ENCODE results near the gene STEAP1B. TPM values are rescaled to one million over a fixed set of nuclear protein-coding genes. Genes with fewer than 3 reads are reported as not detected.

STEAP1B gene
- total and polyA plus RNA-seq, 4 donors, result 0.06 to 0.28 (median 0.08) TPM; not detected in 1

- Histone ChIP-seq H3K27me3 (ENCODE audit: control insufficient read depth in 4 of 4, insufficient read depth in 4 of 4, low read length in 3 of 4) (peaks cover 0 to 3% (median 0%) of the 10 kb centered on the region in 4 donors), H3K36me3 (ENCODE audit: control insufficient read depth in 4 of 4, insufficient read depth in 3 of 4, low read depth in 1 of 4, low read length in 3 of 4) (no peaks in the 10 kb centered on the region), H3K9ac (ENCODE audit: low read depth in 1 of 2, low read length in 2 of 2) (no peak overlapping the region), H3K9me3 (ENCODE audit: control insufficient read depth in 4 of 4, low read length in 3 of 4) (no peaks in the 10 kb centered on the region), H3K27ac (ENCODE audit: low read depth in 1 of 2, low read length in 2 of 2) (no peak overlapping the region), H3K4me1 (ENCODE audit: control insufficient read depth in 4 of 4, insufficient read depth in 4 of 4, low read length in 3 of 4) (no peaks in the 10 kb centered on the region), H3K4me3 (ENCODE audit: low read depth in 1 of 3, low read length in 3 of 3) (no peak overlapping the region)
- 59% methylated on average over 1 of the region's 1 CpG for WGBS
- TF ChIP-seq SP1 (IDR thresholded peaks at IDR 0.05), result no peak
- no peak for TF ChIP-seq CTCF (IDR thresholded peaks at IDR 0.05; ENCODE audit: low read depth, low read length, missing input control)
- no peak for TF ChIP-seq HNF4A (conservative IDR thresholded peaks at IDR 0.05)
- no peak for TF ChIP-seq YY1 (IDR thresholded peaks at IDR 0.05)
- TF ChIP-seq, protein P1, sequence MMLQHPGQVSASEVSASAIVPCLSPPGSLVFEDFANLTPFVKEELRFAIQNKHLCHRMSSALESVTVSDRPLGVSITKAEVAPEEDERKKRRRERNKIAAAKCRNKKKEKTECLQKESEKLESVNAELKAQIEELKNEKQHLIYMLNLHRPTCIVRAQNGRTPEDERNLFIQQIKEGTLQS (IDR thresholded peaks at IDR 0.05), result no peak
- TF ChIP-seq, protein P2, sequence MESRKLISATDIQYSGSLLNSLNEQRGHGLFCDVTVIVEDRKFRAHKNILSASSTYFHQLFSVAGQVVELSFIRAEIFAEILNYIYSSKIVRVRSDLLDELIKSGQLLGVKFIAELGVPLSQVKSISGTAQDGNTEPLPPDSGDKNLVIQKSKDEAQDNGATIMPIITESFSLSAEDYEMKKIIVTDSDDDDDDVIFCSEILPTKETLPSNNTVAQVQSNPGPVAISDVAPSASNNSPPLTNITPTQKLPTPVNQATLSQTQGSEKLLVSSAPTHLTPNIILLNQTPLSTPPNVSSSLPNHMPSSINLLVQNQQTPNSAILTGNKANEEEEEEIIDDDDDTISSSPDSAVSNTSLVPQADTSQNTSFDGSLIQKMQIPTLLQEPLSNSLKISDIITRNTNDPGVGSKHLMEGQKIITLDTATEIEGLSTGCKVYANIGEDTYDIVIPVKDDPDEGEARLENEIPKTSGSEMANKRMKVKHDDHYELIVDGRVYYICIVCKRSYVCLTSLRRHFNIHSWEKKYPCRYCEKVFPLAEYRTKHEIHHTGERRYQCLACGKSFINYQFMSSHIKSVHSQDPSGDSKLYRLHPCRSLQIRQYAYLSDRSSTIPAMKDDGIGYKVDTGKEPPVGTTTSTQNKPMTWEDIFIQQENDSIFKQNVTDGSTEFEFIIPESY (IDR thresholded peaks at IDR 0.05), result no peak
- TF ChIP-seq GABPA (IDR thresholded peaks at IDR 0.05 in 1 of 2, conservative IDR thresholded peaks at IDR 0.05 in 1 of 2), result no peak
- TF ChIP-seq HNF4G (IDR thresholded peaks at IDR 0.05), result no peak
- TF ChIP-seq FOXA2 (IDR thresholded peaks at IDR 0.05), result no peak
- TF ChIP-seq NR2F2 (IDR thresholded peaks at IDR 0.05), result no peak
- TF ChIP-seq TAF1 (conservative IDR thresholded peaks at IDR 0.05), result no peak
- TF ChIP-seq EGR1 (IDR thresholded peaks at IDR 0.05; ENCODE audit: low read depth in 2 of 2), result no peak
- DNase-seq (ENCODE audit: low spot score), result no peak
Measured at GRCh38 chr7:22390516-22390915, 109.5 kb downstream of the STEAP1B start.

DNA sequence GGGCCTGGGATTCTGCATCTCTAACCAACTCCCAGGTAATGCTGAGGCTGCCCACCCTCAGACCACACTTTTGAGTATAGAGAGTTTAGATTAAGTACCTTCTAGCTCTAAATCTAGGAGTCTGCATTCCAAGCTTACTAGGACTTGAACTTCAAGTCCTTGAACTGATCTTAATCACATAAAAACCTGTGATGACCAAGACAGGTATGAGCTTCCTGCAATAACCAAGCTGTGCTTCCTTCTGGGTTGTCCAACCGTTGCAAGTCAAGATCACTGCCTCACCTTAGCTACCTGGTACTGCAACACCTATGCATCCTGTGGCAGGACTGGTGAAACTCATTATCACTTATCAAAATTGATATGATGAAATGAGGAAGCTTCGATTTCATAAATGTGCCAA, 110.1 kb downstream of the STEAP1B start:
- DNase-seq (ENCODE audit: low spot score), result no peak
- H3K27ac ChIP-seq (ENCODE audit: low read depth in 1 of 2, low read length in 2 of 2), result no peak overlapping the region
- H3K27me3 ChIP-seq (ENCODE audit: control insufficient read depth in 4 of 4, insufficient read depth in 4 of 4, low read length in 3 of 4), result peaks cover 0 to 2% (median 0%) of the 10 kb centered on the region in 4 donors
- 95% methylated on average over 2 of the region's 2 CpGs for WGBS
- H3K9ac ChIP-seq (ENCODE audit: low read depth in 1 of 2, low read length in 2 of 2), result no peak overlapping the region
- H3K4me1 ChIP-seq (ENCODE audit: control insufficient read depth in 4 of 4, insufficient read depth in 4 of 4, low read length in 3 of 4), result no peaks in the 10 kb centered on the region
- TF ChIP-seq, protein P1 (IDR thresholded peaks at IDR 0.05), result no peak
- TF ChIP-seq SP1 (IDR thresholded peaks at IDR 0.05), result no peak
- H3K36me3 ChIP-seq (ENCODE audit: control insufficient read depth in 4 of 4, insufficient read depth in 3 of 4, low read depth in 1 of 4, low read length in 3 of 4), result no peaks in the 10 kb centered on the region
- H3K9me3 ChIP-seq (ENCODE audit: control insufficient read depth in 4 of 4, low read length in 3 of 4), result no peaks in the 10 kb centered on the region
- H3K4me3 ChIP-seq (ENCODE audit: low read depth in 1 of 3, low read length in 3 of 3), result no peak overlapping the region

GRCh38 chr7:22387583-22387982, 112.4 kb downstream of the STEAP1B start:
- no peaks in the 10 kb centered on the region for H3K4me1 ChIP-seq (ENCODE audit: control insufficient read depth in 4 of 4, insufficient read depth in 4 of 4, low read length in 3 of 4)
- WGBS, result 79% methylated on average over 4 of the region's 4 CpGs
- no peaks in the 10 kb centered on the region for H3K9me3 ChIP-seq (ENCODE audit: control insufficient read depth in 4 of 4, low read length in 3 of 4)
- no peak overlapping the region for H3K4me3 ChIP-seq (ENCODE audit: low read depth in 1 of 3, low read length in 3 of 3)
- no peak for DNase-seq (ENCODE audit: low spot score)
- H3K36me3 ChIP-seq (ENCODE audit: control insufficient read depth in 4 of 4, insufficient read depth in 3 of 4, low read depth in 1 of 4, low read length in 3 of 4), result no peaks in the 10 kb centered on the region
- TF ChIP-seq FOXA2 (IDR thresholded peaks at IDR 0.05) (no peak), EGR1 (IDR thresholded peaks at IDR 0.05; ENCODE audit: low read depth in 2 of 2) (no peak), JUND (IDR thresholded peaks at IDR 0.05) (no peak), RXRA (IDR thresholded peaks at IDR 0.05) (no peak), GABPA (IDR thresholded peaks at IDR 0.05 in 1 of 2, conservative IDR thresholded peaks at IDR 0.05 in 1 of 2) (no peak), FOXA1 (IDR thresholded peaks at IDR 0.05) (no peak), RAD21 (IDR thresholded peaks at IDR 0.05) (no peak), SP1 (IDR thresholded peaks at IDR 0.05) (no peak), HNF4G (IDR thresholded peaks at IDR 0.05) (no peak), HNF4A (conservative IDR thresholded peaks at IDR 0.05) (no peak)
- TF ChIP-seq, protein P3, sequence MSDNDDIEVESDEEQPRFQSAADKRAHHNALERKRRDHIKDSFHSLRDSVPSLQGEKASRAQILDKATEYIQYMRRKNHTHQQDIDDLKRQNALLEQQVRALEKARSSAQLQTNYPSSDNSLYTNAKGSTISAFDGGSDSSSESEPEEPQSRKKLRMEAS (IDR thresholded peaks at IDR 0.05), result no peak
- TF ChIP-seq, protein P1 (IDR thresholded peaks at IDR 0.05), result no peak
- TF ChIP-seq, protein P4, sequence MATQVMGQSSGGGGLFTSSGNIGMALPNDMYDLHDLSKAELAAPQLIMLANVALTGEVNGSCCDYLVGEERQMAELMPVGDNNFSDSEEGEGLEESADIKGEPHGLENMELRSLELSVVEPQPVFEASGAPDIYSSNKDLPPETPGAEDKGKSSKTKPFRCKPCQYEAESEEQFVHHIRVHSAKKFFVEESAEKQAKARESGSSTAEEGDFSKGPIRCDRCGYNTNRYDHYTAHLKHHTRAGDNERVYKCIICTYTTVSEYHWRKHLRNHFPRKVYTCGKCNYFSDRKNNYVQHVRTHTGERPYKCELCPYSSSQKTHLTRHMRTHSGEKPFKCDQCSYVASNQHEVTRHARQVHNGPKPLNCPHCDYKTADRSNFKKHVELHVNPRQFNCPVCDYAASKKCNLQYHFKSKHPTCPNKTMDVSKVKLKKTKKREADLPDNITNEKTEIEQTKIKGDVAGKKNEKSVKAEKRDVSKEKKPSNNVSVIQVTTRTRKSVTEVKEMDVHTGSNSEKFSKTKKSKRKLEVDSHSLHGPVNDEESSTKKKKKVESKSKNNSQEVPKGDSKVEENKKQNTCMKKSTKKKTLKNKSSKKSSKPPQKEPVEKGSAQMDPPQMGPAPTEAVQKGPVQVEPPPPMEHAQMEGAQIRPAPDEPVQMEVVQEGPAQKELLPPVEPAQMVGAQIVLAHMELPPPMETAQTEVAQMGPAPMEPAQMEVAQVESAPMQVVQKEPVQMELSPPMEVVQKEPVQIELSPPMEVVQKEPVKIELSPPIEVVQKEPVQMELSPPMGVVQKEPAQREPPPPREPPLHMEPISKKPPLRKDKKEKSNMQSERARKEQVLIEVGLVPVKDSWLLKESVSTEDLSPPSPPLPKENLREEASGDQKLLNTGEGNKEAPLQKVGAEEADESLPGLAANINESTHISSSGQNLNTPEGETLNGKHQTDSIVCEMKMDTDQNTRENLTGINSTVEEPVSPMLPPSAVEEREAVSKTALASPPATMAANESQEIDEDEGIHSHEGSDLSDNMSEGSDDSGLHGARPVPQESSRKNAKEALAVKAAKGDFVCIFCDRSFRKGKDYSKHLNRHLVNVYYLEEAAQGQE (IDR thresholded peaks at IDR 0.05), result no peak
- H3K27ac ChIP-seq (ENCODE audit: low read depth in 1 of 2, low read length in 2 of 2), result no peak overlapping the region
- no peaks in the 10 kb centered on the region for H3K27me3 ChIP-seq (ENCODE audit: control insufficient read depth in 4 of 4, insufficient read depth in 4 of 4, low read length in 3 of 4)
- H3K9ac ChIP-seq (ENCODE audit: low read depth in 1 of 2, low read length in 2 of 2), result no peak overlapping the region

All from liver (tissue), 9 donors.